Keratinocyte (primary cell): ENCODE measurements around the gene ALPP. TPM values are rescaled to one million over a fixed set of nuclear protein-coding genes. Genes with fewer than 3 reads are reported as not detected.
"Not testable (repeated sequence)": the region's sequence is repeated elsewhere in the genome, so short reads cannot be mapped to it uniquely, and the experiment has no call there.

Source experiments
- DNase-seq: peaks from one replicate; pipeline ENCODE4 v3.0.0-alpha.2; 2011; ENCODE audit warnings: low read depth, missing footprints, low spot score
- FAIRE-seq: peaks from 2 replicates; lab custom pipeline; 2011; peaks lifted over from hg19 to GRCh38; lab: Jason Lieb, UNC
- H2AFZ ChIP-seq: 2 replicates; pipeline ENCODE4 v1.6.0; 2012; ENCODE audit warnings: low read length, control low read depth, inconsistent platforms; ENCODE audit not compliant: control insufficient read depth
- H3K27ac ChIP-seq: 2 replicates; pipeline ENCODE4 v1.5.1; 2011; ENCODE audit warnings: low read length; ENCODE audit not compliant: control insufficient read depth, insufficient read depth
- H3K27me3 ChIP-seq: 3 replicates; pipeline ENCODE4 v1.6.0; 2011; ENCODE audit warnings: low read length; ENCODE audit not compliant: control insufficient read depth, insufficient read depth; ENCODE audit errors: extremely low read depth
- H3K36me3 ChIP-seq, 2 experiments: 2 replicates in 1 of 2; 3 replicates in 1 of 2; pipeline ENCODE4 v1.5.1; 2011; ENCODE audit warnings: low read length in 2 of 2, mild to moderate bottlenecking in 1 of 2; ENCODE audit not compliant: control insufficient read depth in 2 of 2, insufficient read depth in 2 of 2; ENCODE audit errors: extremely low read depth in 1 of 2
- H3K4me1 ChIP-seq: 3 replicates; pipeline ENCODE4 v1.5.1; 2011; ENCODE audit warnings: low read length; ENCODE audit not compliant: control insufficient read depth, insufficient read depth; ENCODE audit errors: extremely low read depth
- H3K4me2 ChIP-seq: 3 replicates; pipeline ENCODE4 v1.6.0; 2011; ENCODE audit warnings: low read depth, low read length; ENCODE audit not compliant: control insufficient read depth, insufficient read depth; ENCODE audit errors: extremely low read depth
- H3K4me3 ChIP-seq, 3 experiments: fragments of 200-600 bp in 1 of 3; sonication (generic) in 1 of 3; 2 replicates in 2 of 3; 3 replicates in 1 of 3; pipeline ENCODE4 v1.5.1; 2011 to 2016; ENCODE audit warnings: low read length in 3 of 3, mild to moderate bottlenecking in 3 of 3, control low read depth in 2 of 3, inconsistent platforms in 1 of 3, low read depth in 1 of 3, mixed read lengths in 1 of 3, mixed run types in 1 of 3, moderate library complexity in 1 of 3; ENCODE audit not compliant: control insufficient read depth in 2 of 3, insufficient read depth in 2 of 3; ENCODE audit errors: extremely low read depth in 1 of 3
- H3K79me2 ChIP-seq: 2 replicates; pipeline ENCODE4 v1.6.0; 2012; ENCODE audit warnings: low read length; ENCODE audit not compliant: control insufficient read depth, insufficient read depth
- H3K9ac ChIP-seq: 3 replicates; pipeline ENCODE4 v1.6.0; 2011; ENCODE audit warnings: low read length; ENCODE audit not compliant: control insufficient read depth, insufficient read depth; ENCODE audit errors: extremely low read depth
- H3K9me1 ChIP-seq: 3 replicates; pipeline ENCODE4 v1.6.0; 2011; ENCODE audit warnings: low read length; ENCODE audit not compliant: control insufficient read depth, insufficient read depth; ENCODE audit errors: extremely low read depth
- H3K9me3 ChIP-seq: 2 replicates; pipeline ENCODE4 v1.5.1; 2012; ENCODE audit warnings: low read depth, low read length; ENCODE audit not compliant: control insufficient read depth
- H4K20me1 ChIP-seq: 3 replicates; pipeline ENCODE4 v1.6.0; 2011; ENCODE audit warnings: low read length; ENCODE audit not compliant: control insufficient read depth, insufficient read depth; ENCODE audit errors: extremely low read depth
- EZH2 ChIP-seq: IDR thresholded peaks from one replicate; pipeline ENCODE4 v1.6.1; 2012; ENCODE audit warnings: inconsistent platforms, mild to moderate bottlenecking, low read length, moderate library complexity
- dilution Hi-C: fragments of 300-500 bp; cut with MboI; formaldehyde crosslinking; loops from one replicate; pipeline ENCODE4 v1.7.0; 2020; ENCODE audit warnings: low sequenced_read_pairs; ENCODE audit not compliant: extremely low pct_ligation_motif_present
- polyA plus RNA-seq, 5 experiments: library from polyadenylated mRNA; depleted of rRNA in 3 of 5; stranded (reverse) in 3 of 5; stranded (forward) in 1 of 5; unstranded in 1 of 5; fragments of >200 nt; gene quantifications; 1 replicate in 1 of 5; 2 replicates in 3 of 5; 3 replicates in 1 of 5; pipeline versions ENCODE4 v1.2.1 to v1.2.3, GENCODE V29; 2011 to 2012; ENCODE audit warnings: missing spikeins in 2 of 5, low read depth in 1 of 5, low replicate concordance in 1 of 5
- TF ChIP-seq, protein P1 (sequence below), 3 experiments: IDR thresholded peaks in 1 of 3; conservative IDR thresholded peaks in 1 of 3; optimal IDR thresholded peaks in 1 of 3; 2 replicates in 2 of 3; 3 replicates in 1 of 3; pipeline versions ENCODE3 to v1.5.1; 2011; ENCODE audit warnings: low read length in 3 of 3, mild to moderate bottlenecking in 3 of 3, moderate library complexity in 2 of 3, control low read depth in 1 of 3, inconsistent platforms in 1 of 3; ENCODE audit not compliant: insufficient read depth in 2 of 3; ENCODE audit errors: extremely low read depth in 1 of 3

The ALPP gene
- polyA plus RNA-seq, 1 donor (not counting 4 experiments of a cell fraction or from before 2014, with no cell fraction given): not detected

DNA sequence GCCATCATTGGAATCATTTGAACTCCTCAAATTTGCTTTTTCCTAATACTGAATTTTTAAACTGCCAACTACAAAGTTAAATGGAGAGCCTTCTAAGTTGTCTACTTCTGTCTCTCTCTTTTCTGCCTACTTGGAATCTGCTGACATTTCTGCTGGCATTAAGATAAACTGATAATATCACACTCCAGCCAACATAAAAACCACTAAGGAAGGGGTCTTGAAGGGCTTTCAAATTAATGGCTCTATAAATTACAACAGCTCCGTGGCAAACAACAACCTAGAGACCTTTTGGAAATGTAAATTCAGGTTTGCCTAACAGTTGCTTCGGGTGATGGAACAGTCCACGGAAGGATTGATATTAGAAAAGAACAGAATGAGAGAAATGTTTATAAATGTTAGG is 12.1 kb downstream of the ALPP start:
- Histone ChIP-seq H3K27ac (no peak overlapping the region), H3K9me1 (no peaks in the 10 kb centered on the region), H3K9ac (no peak overlapping the region), H4K20me1 (no peaks in the 10 kb centered on the region), H3K4me2 (no peak overlapping the region), H3K27me3 (peaks cover 52% of the 10 kb centered on the region), H3K4me3 (no peak overlapping the region), H3K9me3 (no peaks in the 10 kb centered on the region), H3K79me2 (no peaks in the 10 kb centered on the region), H2AFZ (no peak overlapping the region), H3K4me1 (no peaks in the 10 kb centered on the region), H3K36me3 (no peaks in the 10 kb centered on the region)
- FAIRE-seq: no peak
- TF ChIP-seq EZH2: no peak
- TF ChIP-seq, protein P1, sequence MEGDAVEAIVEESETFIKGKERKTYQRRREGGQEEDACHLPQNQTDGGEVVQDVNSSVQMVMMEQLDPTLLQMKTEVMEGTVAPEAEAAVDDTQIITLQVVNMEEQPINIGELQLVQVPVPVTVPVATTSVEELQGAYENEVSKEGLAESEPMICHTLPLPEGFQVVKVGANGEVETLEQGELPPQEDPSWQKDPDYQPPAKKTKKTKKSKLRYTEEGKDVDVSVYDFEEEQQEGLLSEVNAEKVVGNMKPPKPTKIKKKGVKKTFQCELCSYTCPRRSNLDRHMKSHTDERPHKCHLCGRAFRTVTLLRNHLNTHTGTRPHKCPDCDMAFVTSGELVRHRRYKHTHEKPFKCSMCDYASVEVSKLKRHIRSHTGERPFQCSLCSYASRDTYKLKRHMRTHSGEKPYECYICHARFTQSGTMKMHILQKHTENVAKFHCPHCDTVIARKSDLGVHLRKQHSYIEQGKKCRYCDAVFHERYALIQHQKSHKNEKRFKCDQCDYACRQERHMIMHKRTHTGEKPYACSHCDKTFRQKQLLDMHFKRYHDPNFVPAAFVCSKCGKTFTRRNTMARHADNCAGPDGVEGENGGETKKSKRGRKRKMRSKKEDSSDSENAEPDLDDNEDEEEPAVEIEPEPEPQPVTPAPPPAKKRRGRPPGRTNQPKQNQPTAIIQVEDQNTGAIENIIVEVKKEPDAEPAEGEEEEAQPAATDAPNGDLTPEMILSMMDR (optimal IDR thresholded peaks at IDR 0.05 in 1 of 3, IDR thresholded peaks at IDR 0.05 in 1 of 3, conservative IDR thresholded peaks at IDR 0.05 in 1 of 3; ENCODE audit: extremely low read depth in 1 of 3, insufficient read depth in 2 of 3, low read length in 3 of 3): no peak
- dilution Hi-C loops: no loop called here
- DNase-seq: no peak

DNA sequence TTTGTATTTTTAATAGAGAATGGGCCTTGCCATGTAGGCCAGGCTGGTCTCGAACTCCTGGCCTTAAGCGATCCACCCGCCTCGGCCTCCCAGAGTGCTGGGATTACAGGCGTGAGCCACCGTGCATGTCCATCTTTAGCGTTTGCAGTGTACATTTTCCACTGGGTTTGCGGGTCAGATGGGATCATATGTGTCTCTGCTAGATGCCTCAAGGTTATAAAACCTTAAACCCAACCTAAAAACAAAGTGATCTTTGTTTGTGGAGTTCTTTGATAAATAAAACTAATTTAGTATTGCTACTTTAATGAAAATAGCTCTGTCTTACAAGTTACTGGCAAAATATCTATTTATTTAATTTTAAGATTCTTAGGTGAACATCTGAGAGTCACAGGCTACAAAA is 15.0 kb downstream of the ALPP start:
- TF ChIP-seq EZH2: no peak
- TF ChIP-seq, protein P1 (optimal IDR thresholded peaks at IDR 0.05 in 1 of 3, IDR thresholded peaks at IDR 0.05 in 1 of 3, conservative IDR thresholded peaks at IDR 0.05 in 1 of 3; ENCODE audit: extremely low read depth in 1 of 3, insufficient read depth in 2 of 3, low read length in 3 of 3): no peak
- no peak overlapping the region for H3K4me3 ChIP-seq
- no peaks in the 10 kb centered on the region for H3K79me2 ChIP-seq
- DNase-seq: no peak
- no peak overlapping the region for H3K27ac ChIP-seq
- dilution Hi-C loops: no loop called here
- H3K9me1 ChIP-seq: no peaks in the 10 kb centered on the region
- no peak overlapping the region for H3K9ac ChIP-seq
- no peaks in the 10 kb centered on the region for H4K20me1 ChIP-seq
- no peak overlapping the region for H3K4me2 ChIP-seq
- FAIRE-seq: no peak
- H3K27me3 ChIP-seq: peaks cover 23% of the 10 kb centered on the region
- no peaks in the 10 kb centered on the region for H3K36me3 ChIP-seq
- H3K4me1 ChIP-seq: no peaks in the 10 kb centered on the region
- no peaks in the 10 kb centered on the region for H3K9me3 ChIP-seq
- H2AFZ ChIP-seq: no peak overlapping the region

DNA sequence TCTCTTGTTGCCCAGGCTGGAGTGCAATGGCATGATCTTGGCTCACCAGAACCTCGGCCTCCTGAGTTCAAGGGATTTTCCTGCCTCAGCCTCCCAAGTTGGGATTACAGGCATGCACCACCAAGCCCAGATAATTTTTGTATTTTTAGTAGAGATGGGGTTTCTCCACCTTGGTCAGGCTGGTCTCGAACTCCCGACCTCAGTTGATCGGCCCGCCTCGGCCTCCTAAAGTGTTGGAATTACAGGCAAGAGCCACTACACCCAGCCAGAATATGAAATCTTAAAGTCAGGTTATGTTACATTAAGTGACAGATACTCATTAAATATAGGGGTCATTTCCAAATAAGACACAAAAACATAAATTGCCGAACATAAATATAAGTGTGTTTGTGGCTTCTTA is 15.9 kb downstream of the ALPP start:
- dilution Hi-C loops, H3K4me2 ChIP-seq, H3K79me2 ChIP-seq, DNase-seq, H4K20me1 ChIP-seq, H3K4me1 ChIP-seq, H2AFZ ChIP-seq, H3K9ac ChIP-seq, H3K27ac ChIP-seq, H3K9me3 ChIP-seq, H3K9me1 ChIP-seq, FAIRE-seq, H3K36me3 ChIP-seq, H3K4me3 ChIP-seq: not testable (repeated sequence)
- peaks cover 14% of the 10 kb centered on the region for H3K27me3 ChIP-seq
